MM.1S (cell line): Measurements from ENCODE around the gene XPO6.

ENCODE experiments used
- DNase-seq: peaks from one replicate; pipeline ENCODE4 v3.0.0-alpha.2; 2015
- H2AFZ ChIP-seq: fragments of 300-600 bp; sonication (generic); 2 replicates; pipeline ENCODE4 v1.6.0; 2016; ENCODE audit warnings: antibody characterized with exemption, low read length
- H3F3A ChIP-seq: fragments of 300-600 bp; sonication (generic); 2 replicates; pipeline ENCODE4 v1.6.1; 2016; ENCODE audit warnings: mild to moderate bottlenecking, antibody characterized with exemption, low read length, moderate library complexity, mixed read lengths; ENCODE audit not compliant: insufficient read depth
- H3K27ac ChIP-seq: fragments of 300-600 bp; sonication (generic); 2 replicates; pipeline ENCODE4 v1.5.1; 2016; ENCODE audit warnings: mild to moderate bottlenecking, low read length
- H3K27me3 ChIP-seq: fragments of 300-600 bp; sonication (generic); replicated peaks from 2 replicates; pipeline ENCODE4 v1.6.0; 2016; ENCODE audit warnings: low read length; ENCODE audit not compliant: insufficient read depth
- H3K36me3 ChIP-seq: fragments of 300-600 bp; sonication (generic); replicated peaks from 2 replicates; pipeline ENCODE4 v1.6.1; 2016; ENCODE audit warnings: mild to moderate bottlenecking, low read length, mixed read lengths; ENCODE audit not compliant: insufficient read depth
- H3K4me1 ChIP-seq: fragments of 300-600 bp; sonication (generic); 2 replicates; pipeline ENCODE4 v1.6.1; 2016; ENCODE audit warnings: low read length, mixed read lengths
- H3K4me2 ChIP-seq: fragments of 300-600 bp; sonication (generic); 2 replicates; pipeline ENCODE4 v1.6.0; 2016; ENCODE audit warnings: low read depth, low read length
- H3K4me3 ChIP-seq: fragments of 300-600 bp; sonication (generic); 2 replicates; pipeline ENCODE4 v1.5.1; 2016; ENCODE audit warnings: low read length, mixed read lengths
- H3K79me2 ChIP-seq: fragments of 300-600 bp; sonication (generic); 2 replicates; pipeline ENCODE4 v1.6.1; 2016; ENCODE audit warnings: mixed run types, low read length, mixed read lengths
- H3K9ac ChIP-seq: fragments of 300-600 bp; sonication (generic); 2 replicates; pipeline ENCODE4 v1.6.1; 2016; ENCODE audit warnings: low read length, mixed read lengths
- H3K9me2 ChIP-seq: fragments of 300-600 bp; sonication (generic); replicated peaks from 2 replicates; pipeline ENCODE4 v1.6.1; 2016; ENCODE audit warnings: mild to moderate bottlenecking, low read length, mixed read lengths; ENCODE audit not compliant: insufficient read depth
- H3K9me3 ChIP-seq: fragments of 300-600 bp; sonication (generic); replicated peaks from 2 replicates; pipeline ENCODE4 v1.6.1; 2016; ENCODE audit warnings: mild to moderate bottlenecking, low read length, mixed read lengths; ENCODE audit not compliant: insufficient read depth
- H4K20me1 ChIP-seq: fragments of 300-600 bp; sonication (generic); 2 replicates; pipeline ENCODE4 v1.6.1; 2016; ENCODE audit warnings: mild to moderate bottlenecking, low read length, moderate library complexity, mixed read lengths; ENCODE audit not compliant: insufficient read depth
- EZH2 ChIP-seq: fragments of 300-600 bp; sonication (generic); optimal IDR thresholded peaks from 2 replicates; pipeline ENCODE3; 2017; ENCODE audit warnings: low read depth, mild to moderate bottlenecking, antibody characterized with exemption, low read length, mixed read lengths
- EZH2phosphoT487 ChIP-seq: fragments of 300-600 bp; sonication (generic); IDR thresholded peaks from 2 replicates; pipeline ENCODE4 v1.6.1; 2018; ENCODE audit warnings: antibody characterized with exemption, low read length
- TF ChIP-seq, protein P1 (sequence below): fragments of 300-600 bp; sonication (generic); IDR thresholded peaks from 2 replicates; pipeline ENCODE4 v1.5.1; 2016; ENCODE audit warnings: antibody characterized with exemption, low read length, mixed read lengths

XPO6 gene

DNA sequence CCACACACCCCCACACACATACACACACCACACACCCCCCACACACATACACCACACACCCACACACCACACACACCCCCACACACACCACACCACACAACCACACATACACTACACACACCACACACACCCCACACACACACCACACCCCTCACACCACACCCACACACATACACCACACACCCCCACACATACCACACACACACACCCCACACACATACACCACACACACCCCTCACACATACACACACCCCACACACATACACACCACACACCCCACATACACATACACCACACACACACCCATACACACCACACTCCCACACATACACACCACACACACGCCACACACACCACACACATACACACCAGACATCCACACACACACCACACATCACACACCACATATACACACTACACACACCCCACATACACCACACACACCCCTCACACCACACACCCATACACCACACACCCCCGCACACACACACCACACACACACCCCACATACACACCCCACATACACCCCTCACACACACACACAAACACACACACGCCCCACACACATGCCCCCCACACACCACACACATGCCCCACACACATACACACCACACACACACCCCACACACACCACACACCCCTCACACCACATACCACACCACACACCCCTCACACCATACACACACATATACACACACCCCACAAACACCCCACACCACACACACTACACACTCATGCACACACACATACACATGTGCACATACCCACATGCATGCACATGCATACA is 122.4 kb downstream of the XPO6 start:
- no peaks in the 10 kb centered on the region for H3K4me1 ChIP-seq
- no peak for DNase-seq
- H3K4me2 ChIP-seq = no peak overlapping the region
- H2AFZ ChIP-seq = no peak overlapping the region
- no peaks in the 10 kb centered on the region; the same call in 1 of the 2 replicates for H3F3A ChIP-seq
- no peaks in the 10 kb centered on the region for H3K36me3 ChIP-seq
- no peaks in the 10 kb centered on the region for H3K9me3 ChIP-seq
- H3K79me2 ChIP-seq = no peaks in the 10 kb centered on the region
- H3K27me3 ChIP-seq = no peaks in the 10 kb centered on the region
- no peak overlapping the region for H3K9ac ChIP-seq
- H3K27ac ChIP-seq = no peak overlapping the region
- no peak overlapping the region for H3K4me3 ChIP-seq
- no peaks in the 10 kb centered on the region for H3K9me2 ChIP-seq
- TF ChIP-seq EZH2 (no peak), EZH2phosphoT487 (no peak)
- TF ChIP-seq, protein P1, sequence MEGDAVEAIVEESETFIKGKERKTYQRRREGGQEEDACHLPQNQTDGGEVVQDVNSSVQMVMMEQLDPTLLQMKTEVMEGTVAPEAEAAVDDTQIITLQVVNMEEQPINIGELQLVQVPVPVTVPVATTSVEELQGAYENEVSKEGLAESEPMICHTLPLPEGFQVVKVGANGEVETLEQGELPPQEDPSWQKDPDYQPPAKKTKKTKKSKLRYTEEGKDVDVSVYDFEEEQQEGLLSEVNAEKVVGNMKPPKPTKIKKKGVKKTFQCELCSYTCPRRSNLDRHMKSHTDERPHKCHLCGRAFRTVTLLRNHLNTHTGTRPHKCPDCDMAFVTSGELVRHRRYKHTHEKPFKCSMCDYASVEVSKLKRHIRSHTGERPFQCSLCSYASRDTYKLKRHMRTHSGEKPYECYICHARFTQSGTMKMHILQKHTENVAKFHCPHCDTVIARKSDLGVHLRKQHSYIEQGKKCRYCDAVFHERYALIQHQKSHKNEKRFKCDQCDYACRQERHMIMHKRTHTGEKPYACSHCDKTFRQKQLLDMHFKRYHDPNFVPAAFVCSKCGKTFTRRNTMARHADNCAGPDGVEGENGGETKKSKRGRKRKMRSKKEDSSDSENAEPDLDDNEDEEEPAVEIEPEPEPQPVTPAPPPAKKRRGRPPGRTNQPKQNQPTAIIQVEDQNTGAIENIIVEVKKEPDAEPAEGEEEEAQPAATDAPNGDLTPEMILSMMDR = no peak
- H4K20me1 ChIP-seq = no peaks in the 10 kb centered on the region

DNA sequence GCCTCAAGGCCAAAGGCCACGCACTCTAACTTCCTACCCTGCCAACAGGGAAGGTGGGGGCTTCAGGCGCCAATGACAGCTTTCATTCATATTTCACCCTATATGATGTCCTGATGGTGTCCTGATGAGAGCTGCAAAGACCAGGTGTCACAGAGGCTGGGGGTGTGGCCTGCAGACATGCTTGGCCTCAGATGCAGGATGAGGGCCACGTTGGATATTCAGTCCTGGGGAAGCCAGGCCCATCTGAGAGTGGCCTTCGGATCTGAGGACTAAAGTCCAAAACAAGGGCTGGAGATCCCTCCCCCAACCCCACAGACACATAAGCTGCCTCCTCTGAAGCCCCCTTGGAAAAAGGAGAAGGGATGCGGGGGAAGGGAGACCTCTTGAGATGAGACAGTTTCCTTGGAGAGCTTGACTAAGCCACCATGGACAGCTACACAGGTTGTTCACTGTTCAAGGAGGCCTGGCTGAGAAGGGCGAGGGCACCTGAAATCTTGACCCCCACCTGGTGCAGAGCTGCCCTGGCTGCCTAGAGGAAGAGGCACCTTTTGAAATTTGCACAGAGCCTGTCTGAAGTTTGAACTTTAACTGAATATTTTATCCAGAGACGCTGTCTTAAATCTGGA is 124.0 kb downstream of the XPO6 start:
- Histone ChIP-seq H3K27me3 (no peaks in the 10 kb centered on the region), H3K9me2 (no peaks in the 10 kb centered on the region), H2AFZ (no peak overlapping the region), H3K9me3 (no peaks in the 10 kb centered on the region), H3F3A (no peaks in the 10 kb centered on the region; the same call in 1 of the 2 replicates), H3K9ac (no peak overlapping the region), H3K36me3 (no peaks in the 10 kb centered on the region), H3K4me2 (no peak overlapping the region), H3K79me2 (no peaks in the 10 kb centered on the region), H3K4me1 (no peaks in the 10 kb centered on the region), H4K20me1 (no peaks in the 10 kb centered on the region), H3K4me3 (no peak overlapping the region), H3K27ac (no peak overlapping the region)
- DNase-seq = no peak
- TF ChIP-seq, protein P1 = no peak
- TF ChIP-seq EZH2 (no peak), EZH2phosphoT487 (no peak)

DNA sequence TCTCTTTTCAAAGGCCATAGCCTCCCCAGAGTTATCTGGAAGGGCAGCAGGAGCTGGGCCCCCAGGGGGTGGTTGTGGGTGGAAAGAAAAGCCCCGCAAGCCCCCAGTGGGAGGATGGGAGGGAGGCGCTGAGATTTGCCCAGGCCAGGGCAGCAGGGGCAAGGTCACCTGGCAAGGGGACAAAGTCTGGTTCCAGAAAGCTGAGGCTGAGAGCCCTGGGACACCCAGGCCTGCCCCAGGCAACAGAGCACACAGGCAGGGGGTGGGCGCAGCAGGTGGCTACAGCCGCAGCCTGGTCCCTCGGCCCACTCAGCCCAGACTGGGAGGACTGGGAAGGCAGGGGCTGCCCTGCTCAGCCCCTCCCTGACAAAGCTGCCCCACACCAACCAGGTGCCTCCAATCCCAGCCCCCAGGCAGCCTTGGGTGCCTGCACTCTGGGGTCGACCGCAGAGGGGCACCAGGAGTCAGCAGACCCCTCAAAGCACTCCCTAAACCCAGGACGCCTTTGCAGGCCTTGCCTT is 124.6 kb downstream of the XPO6 start:
- H3K36me3 ChIP-seq = no peaks in the 10 kb centered on the region
- no peak for DNase-seq
- H3K9me2 ChIP-seq = no peaks in the 10 kb centered on the region
- H2AFZ ChIP-seq = no peak overlapping the region
- no peak overlapping the region for H3K4me3 ChIP-seq
- H3K4me2 ChIP-seq = no peak overlapping the region
- H3K4me1 ChIP-seq = no peaks in the 10 kb centered on the region
- no peak overlapping the region for H3K27ac ChIP-seq
- H3K9ac ChIP-seq = no peak overlapping the region
- no peaks in the 10 kb centered on the region for H3K27me3 ChIP-seq
- H3K79me2 ChIP-seq = no peaks in the 10 kb centered on the region
- no peaks in the 10 kb centered on the region for H4K20me1 ChIP-seq
- H3F3A ChIP-seq = no peaks in the 10 kb centered on the region; the same call in 1 of the 2 replicates
- TF ChIP-seq EZH2 (no peak), EZH2phosphoT487 (no peak)
- TF ChIP-seq, protein P1 = no peak
- H3K9me3 ChIP-seq = no peaks in the 10 kb centered on the region
